ENCODE data around the gene PRX. TPM values are rescaled to one million over a fixed set of nuclear protein-coding genes. Genes with fewer than 3 reads are reported as not detected.
"Not testable (repeated sequence)": the region's sequence is repeated elsewhere in the genome, so short reads cannot be mapped to it uniquely, and the experiment has no call there.

Gene PRX
- total and polyA plus RNA-seq, 3 experiments from 2014 or later: 0.29 to 1.6 (median 1.4) TPM

DNA sequence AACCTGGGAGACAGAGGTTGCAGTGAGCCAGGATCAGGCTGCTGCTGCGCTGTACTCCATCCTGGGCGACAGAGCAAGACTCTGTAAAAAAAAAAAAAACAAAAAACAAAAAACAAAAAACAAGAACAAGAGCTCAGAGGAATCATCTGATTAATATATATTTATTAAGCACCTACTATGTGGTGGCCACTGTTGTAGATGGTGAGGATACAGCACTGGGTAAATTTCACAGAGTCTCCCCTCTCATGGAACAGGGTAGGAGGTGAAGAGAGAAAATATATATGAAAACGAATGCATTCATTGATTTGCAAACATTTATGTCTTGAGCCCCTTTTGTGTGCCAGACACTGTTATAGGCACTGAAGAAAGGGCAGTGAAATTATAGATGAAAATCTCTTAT, 18.5 kb upstream of the PRX start:
- H3K36me3 Mint-ChIP-seq: peaks cover 0 to 3% (median 0%) of the 10 kb centered on the region in 3 donors
- ChIA-PET POLR2A (no interaction called here), CTCF (interaction anchor here (2.9 kb wide), 1 partner anchor 11 kb away, joined by 13 read pairs; no protein-coding TSS in a partner anchor)
- no peaks in the 10 kb centered on the region for H3K9me3 ChIP-seq (ENCODE audit: low read length)
- H3K27ac ChIP-seq (ENCODE audit: low read depth, low read length): no peak overlapping the region
- no peak overlapping the region for H3K4me3 ChIP-seq (ENCODE audit: low read length)
- peak overlapping the region in 2 of 8 donors; percentile 11 to 48 for H3K27ac Mint-ChIP-seq
- no peak for DNase-seq
- peaks cover 2 to 5% of the 10 kb centered on the region in 2 donors for H3K27me3 Mint-ChIP-seq
- no peaks in the 10 kb centered on the region for H3K36me3 ChIP-seq (ENCODE audit: insufficient read depth, low read length)
- no peaks in the 10 kb centered on the region for H3K9me3 Mint-ChIP-seq
- H3K4me1 Mint-ChIP-seq: peaks cover 7 to 11% (median 8%) of the 10 kb centered on the region in 3 donors
- H3K27me3 ChIP-seq (ENCODE audit: insufficient read depth, low read length, poor library complexity, severe bottlenecking): no peaks in the 10 kb centered on the region
- H3K4me1 ChIP-seq (ENCODE audit: insufficient read depth, low read length): peaks cover 5% of the 10 kb centered on the region
- H3K4me3 Mint-ChIP-seq: peak overlapping the region in 3 of 7 donors; percentile 12 to 34 (median 22)

DNA sequence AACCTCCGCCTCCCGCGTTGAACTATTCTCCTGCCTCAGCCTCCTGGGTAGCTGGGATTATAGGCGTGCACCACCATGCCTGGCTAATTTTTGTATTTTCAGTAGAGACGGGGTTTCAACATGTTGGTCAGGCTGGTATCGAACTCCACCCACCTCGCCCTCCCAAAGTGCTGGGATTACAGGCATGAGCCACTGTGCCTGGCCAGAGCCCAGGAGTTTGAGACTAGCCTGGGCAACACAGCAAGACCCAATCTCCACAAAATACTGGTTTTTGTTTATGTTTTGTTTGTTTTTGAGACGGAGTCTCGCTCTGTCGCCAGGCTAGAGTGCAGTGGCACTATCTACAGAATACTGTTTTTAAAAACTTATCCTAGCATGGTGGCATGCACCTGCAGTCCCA, 17.1 kb upstream of the PRX start:
- not testable (repeated sequence) for H3K4me3 Mint-ChIP-seq; H3K36me3 Mint-ChIP-seq; H3K27ac Mint-ChIP-seq; H3K4me1 ChIP-seq (ENCODE audit: insufficient read depth, low read length); H3K4me3 ChIP-seq (ENCODE audit: low read length); H3K27me3 Mint-ChIP-seq; DNase-seq; H3K27ac ChIP-seq (ENCODE audit: low read depth, low read length); H3K9me3 Mint-ChIP-seq; H3K36me3 ChIP-seq (ENCODE audit: insufficient read depth, low read length); H3K27me3 ChIP-seq (ENCODE audit: insufficient read depth, low read length, poor library complexity, severe bottlenecking); H3K9me3 ChIP-seq (ENCODE audit: low read length)
- POLR2A ChIA-PET: interaction anchor here (0.7 kb wide), 1 partner anchor 1088 kb away, joined by 4 read pairs; the partner anchor contains the start of gene SAMD4B
- CTCF ChIA-PET: interaction anchor here (2.9 kb wide), 1 partner anchor 9 kb away, joined by 13 read pairs; no protein-coding TSS in a partner anchor
- H3K4me1 Mint-ChIP-seq: peaks cover 14 to 20% (median 17%) of the 10 kb centered on the region in 3 donors

DNA sequence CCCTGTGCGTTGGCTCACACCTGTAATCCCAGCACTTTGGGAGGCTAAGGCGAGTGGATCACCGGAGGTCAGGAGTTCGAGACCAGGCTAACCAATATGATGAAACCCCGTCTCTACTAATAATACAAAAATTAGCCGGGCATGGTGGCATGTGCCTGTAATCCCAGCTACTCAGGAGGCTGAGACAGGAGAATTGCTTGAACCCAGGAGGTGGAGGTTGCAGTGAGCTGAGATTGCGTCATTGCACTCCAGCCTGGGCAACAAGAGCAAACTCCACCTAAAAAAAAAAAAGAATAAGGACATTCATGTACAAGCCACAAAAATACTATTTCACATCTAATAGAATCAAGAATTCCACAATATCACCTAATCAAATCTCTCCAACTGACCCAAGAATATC, 15.0 kb upstream of the PRX start:
- H3K36me3 ChIP-seq (ENCODE audit: insufficient read depth, low read length); H3K4me3 ChIP-seq (ENCODE audit: low read length); H3K27ac ChIP-seq (ENCODE audit: low read depth, low read length); H3K27me3 ChIP-seq (ENCODE audit: insufficient read depth, low read length, poor library complexity, severe bottlenecking); POLR2A ChIA-PET; H3K4me1 ChIP-seq (ENCODE audit: insufficient read depth, low read length); H3K9me3 ChIP-seq (ENCODE audit: low read length); DNase-seq; H3K9me3 Mint-ChIP-seq: not testable (repeated sequence)
- H3K4me1 Mint-ChIP-seq: peaks cover 16 to 24% (median 22%) of the 10 kb centered on the region in 3 donors
- CTCF ChIA-PET: interaction anchor here (1.4 kb wide), 1 partner anchor 37 kb away, joined by 4 read pairs; the partner anchor contains the start of gene BLVRB
- peak overlapping the region in 1 of 8 donors; percentile 17 for H3K27ac Mint-ChIP-seq
- H3K36me3 Mint-ChIP-seq: peaks cover 0 to 13% (median 0%) of the 10 kb centered on the region in 3 donors
- H3K27me3 Mint-ChIP-seq: peaks cover 0 to 10% of the 10 kb centered on the region in 2 donors
- H3K4me3 Mint-ChIP-seq: peak overlapping the region in 1 of 7 donors; percentile 10

DNA sequence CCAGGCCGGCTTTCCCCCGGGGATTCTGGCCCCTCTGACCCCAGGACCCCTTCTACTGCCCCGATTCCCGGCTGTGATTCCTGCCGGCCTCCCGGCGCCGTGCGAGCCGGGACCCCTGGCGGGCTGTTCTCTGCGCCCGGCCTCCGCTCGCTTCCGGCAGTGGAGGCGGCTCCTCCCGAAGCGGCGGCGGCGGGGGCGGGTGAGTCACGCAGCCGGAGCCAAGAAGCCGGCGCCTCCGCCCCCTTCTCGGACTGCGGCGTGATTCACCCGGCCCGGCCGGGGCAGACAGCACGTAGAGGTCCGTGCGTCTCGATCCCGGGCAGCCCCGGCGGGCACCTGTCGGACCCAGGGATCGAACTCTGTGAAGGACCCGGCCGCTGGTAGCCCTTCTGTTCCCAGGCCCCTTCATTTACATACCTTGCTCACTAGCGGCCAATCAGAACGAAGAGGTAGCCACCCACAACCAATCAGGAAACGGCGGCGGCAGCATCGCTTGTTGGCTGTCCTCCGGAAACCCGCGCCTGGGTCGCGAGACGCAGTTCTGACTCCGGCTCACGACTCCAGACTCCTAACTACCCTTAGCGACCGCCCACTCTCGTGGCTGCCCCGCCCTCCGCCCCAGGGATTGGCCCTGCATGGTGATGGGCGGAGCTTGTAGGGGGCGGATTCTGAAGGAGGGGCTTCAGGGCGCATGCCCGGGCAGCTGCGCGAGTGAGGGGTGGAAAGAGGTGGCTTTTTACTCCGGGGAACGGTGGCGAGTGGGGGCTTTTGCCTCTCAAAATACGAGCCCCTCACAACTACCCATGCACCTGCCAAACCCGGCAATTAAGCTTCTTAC, 12.5 kb upstream of the PRX start, which contains the start of gene SERTAD1:
SERTAD1 (minus strand) TSS at position 543 of the 838 bp plus-strand sequence. CDS start 2,446 bp downstream, outside the sequence.
- Mint-ChIP-seq H3K4me3 (peak within 1 kb of the TSS; percentile 90 to 99 (median 96)), H3K36me3 (peaks cover 0 to 26% (median 0%) of the 10 kb centered on the region in 3 donors), H3K27ac (peak within 1 kb of the TSS; percentile 94 to 100 (median 98)), H3K27me3 (peaks cover 0 to 5% of the 10 kb centered on the region in 2 donors), H3K9me3 (no peaks in the 10 kb centered on the region), H3K4me1 (peaks cover 25 to 33% (median 31%) of the 10 kb centered on the region in 3 donors)
- peak; percentile 100 for DNase-seq
- peak within 1 kb of the TSS; percentile 97 for H3K4me3 ChIP-seq (ENCODE audit: low read length)
- no peaks in the 10 kb centered on the region for H3K36me3 ChIP-seq (ENCODE audit: insufficient read depth, low read length)
- CTCF ChIA-PET: interaction anchor here (0.7 to 2.4 kb wide), 7 partner anchors 9 to 209 kb away, joined by 3 to 13 read pairs (median 4); partner anchors contain the start of genes PRX and SERTAD3
- POLR2A ChIA-PET: interaction anchor here (0.6 to 2.2 kb wide), 7 partner anchors 9 to 178 kb away, joined by 3 to 27 read pairs (median 5); partner anchors contain the start of genes BLVRB and SERTAD3
- H3K4me1 ChIP-seq (ENCODE audit: insufficient read depth, low read length): peaks cover 20% of the 10 kb centered on the region
- H3K9me3 ChIP-seq (ENCODE audit: low read length): no peaks in the 10 kb centered on the region
- no peaks in the 10 kb centered on the region for H3K27me3 ChIP-seq (ENCODE audit: insufficient read depth, low read length, poor library complexity, severe bottlenecking)
- peak within 1 kb of the TSS; percentile 90 for H3K27ac ChIP-seq (ENCODE audit: low read depth, low read length)

DNA sequence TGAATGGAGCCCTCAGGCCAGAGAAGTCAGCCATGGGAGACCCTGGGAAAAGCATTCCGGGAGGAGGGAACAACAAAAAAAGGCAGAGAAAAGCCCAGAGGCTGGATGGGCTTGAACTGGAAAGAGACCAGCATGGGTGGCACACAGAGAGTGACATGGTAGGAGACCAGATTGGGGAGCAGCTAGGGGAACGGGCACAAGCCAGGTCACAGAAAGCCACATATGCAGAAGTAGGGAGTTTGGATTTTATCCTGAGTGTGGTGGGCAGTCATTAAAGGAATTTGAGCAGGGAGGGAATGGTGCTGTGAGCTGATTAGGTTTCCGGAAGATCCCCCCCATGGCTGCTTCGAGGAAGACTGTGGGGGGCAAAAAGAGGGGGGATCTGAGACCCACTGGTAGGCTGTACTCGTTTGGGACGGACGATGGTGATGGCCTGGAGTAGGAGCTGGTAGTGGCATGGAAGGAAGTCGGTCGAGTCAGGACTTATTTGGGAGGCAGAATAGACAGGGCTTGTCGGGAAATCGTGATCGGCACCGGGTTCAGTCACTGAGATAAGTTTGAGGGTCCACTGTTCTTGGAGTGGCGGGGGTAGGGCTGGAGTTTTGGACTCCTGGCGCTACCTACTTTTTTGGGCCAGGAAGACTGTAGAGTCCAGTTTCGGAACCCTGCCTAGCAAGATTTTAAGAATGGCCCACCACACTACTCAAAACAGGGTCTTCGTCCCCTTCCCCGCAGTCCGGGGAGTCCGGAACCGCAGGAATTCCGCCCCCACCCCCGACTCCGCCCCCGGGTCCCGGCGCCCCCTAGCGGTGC, 11.7 kb upstream of the PRX start:
- Histone ChIP-seq H3K36me3 (ENCODE audit: insufficient read depth, low read length) (no peaks in the 10 kb centered on the region), H3K9me3 (ENCODE audit: low read length) (no peaks in the 10 kb centered on the region), H3K27ac (ENCODE audit: low read depth, low read length) (peak overlapping the region; percentile 90), H3K4me3 (ENCODE audit: low read length) (peak overlapping the region; percentile 97), H3K27me3 (ENCODE audit: insufficient read depth, low read length, poor library complexity, severe bottlenecking) (no peaks in the 10 kb centered on the region), H3K4me1 (ENCODE audit: insufficient read depth, low read length) (peaks cover 20% of the 10 kb centered on the region)
- Mint-ChIP-seq H3K27ac (peak overlapping the region; percentile 94 to 100 (median 98)), H3K4me1 (peaks cover 27 to 35% (median 35%) of the 10 kb centered on the region in 3 donors), H3K36me3 (peaks cover 0 to 26% (median 0%) of the 10 kb centered on the region in 3 donors), H3K27me3 (peaks cover 0 to 5% of the 10 kb centered on the region in 2 donors), H3K4me3 (peak overlapping the region; percentile 90 to 99 (median 96)), H3K9me3 (no peaks in the 10 kb centered on the region)
- POLR2A ChIA-PET: interaction anchor here (0.7 to 1.0 kb wide), 2 partner anchors 18 to 41 kb away, joined by 3 to 4 read pairs; no protein-coding TSS in a partner anchor
- CTCF ChIA-PET: interaction anchor here (1.0 to 1.8 kb wide), 3 partner anchors 12 to 210 kb away, joined by 3 to 4 read pairs (median 3); partner anchors contain the start of gene PRX
- no peak for DNase-seq

DNA sequence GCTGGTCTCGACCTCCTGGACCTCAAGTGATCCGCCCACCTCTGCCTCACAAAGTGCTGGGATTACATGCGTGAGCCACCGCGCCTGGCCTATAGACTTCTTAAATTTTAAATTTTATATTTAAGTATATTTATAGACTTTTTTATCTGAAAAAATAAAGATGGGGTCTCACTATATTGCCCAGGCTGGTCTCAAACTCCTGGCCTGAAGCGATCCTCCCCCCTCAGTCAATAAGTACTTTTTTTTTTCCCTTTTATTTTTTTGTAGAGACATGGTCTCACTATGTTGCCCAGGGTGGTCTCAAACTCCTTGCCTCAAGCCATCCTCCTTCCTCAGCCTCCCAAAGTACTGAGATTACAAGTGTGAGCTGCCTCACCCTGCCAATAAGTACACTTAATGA, 10.8 kb upstream of the PRX start:
- Mint-ChIP-seq H3K4me3 (peak overlapping the region in 6 of 7 donors; percentile 19 to 99 (median 46)), H3K4me1 (peaks cover 28 to 37% (median 35%) of the 10 kb centered on the region in 3 donors), H3K27me3 (peaks cover 0 to 5% of the 10 kb centered on the region in 2 donors), H3K36me3 (peaks cover 0 to 26% (median 0%) of the 10 kb centered on the region in 3 donors), H3K9me3 (no peaks in the 10 kb centered on the region), H3K27ac (peak overlapping the region in 6 of 8 donors; percentile 29 to 95 (median 76))
- ChIA-PET POLR2A (interaction anchor here (1.3 kb wide), 1 partner anchor 19 kb away, joined by 4 read pairs; no protein-coding TSS in a partner anchor), CTCF (interaction anchor here (1.0 to 4.3 kb wide), 3 partner anchors 19 to 178 kb away, joined by 3 to 46 read pairs (median 4); partner anchors contain the start of genes BLVRB and SPTBN4)
- peaks cover 20% of the 10 kb centered on the region for H3K4me1 ChIP-seq (ENCODE audit: insufficient read depth, low read length)
- H3K9me3 ChIP-seq (ENCODE audit: low read length): no peaks in the 10 kb centered on the region
- no peaks in the 10 kb centered on the region for H3K36me3 ChIP-seq (ENCODE audit: insufficient read depth, low read length)
- DNase-seq: no peak
- H3K27me3 ChIP-seq (ENCODE audit: insufficient read depth, low read length, poor library complexity, severe bottlenecking): no peaks in the 10 kb centered on the region
- no peak overlapping the region for H3K27ac ChIP-seq (ENCODE audit: low read depth, low read length)
- H3K4me3 ChIP-seq (ENCODE audit: low read length): no peak overlapping the region

Measured in CD8-positive, alpha-beta memory T cell (primary cell).